Gastrocnemius medialis (tissue), 4 donors: Measurements from ENCODE around the gene RPS6KC1.

Source experiments
- POLR2A ChIP-seq, 2 donors: fragments of 450-650 bp; IDR thresholded peaks; one replicate each; pipeline ENCODE4 v1.6.1; 2017; ENCODE audit warnings: antibody characterized with exemption in 2 of 2, mild to moderate bottlenecking in 2 of 2, moderate library complexity in 2 of 2
- TF ChIP-seq, protein P1 (sequence below), 5 experiments: fragments of 450-650 bp in 3 of 5; fragments of 200-600 bp in 2 of 5; sonication (generic) in 2 of 5; IDR thresholded peaks in 4 of 5; conservative IDR thresholded peaks in 1 of 5; 1 replicate in 4 of 5; 2 replicates in 1 of 5; pipeline ENCODE4 v1.5.1; 2016 to 2019; ENCODE audit warnings: antibody characterized with exemption in 5 of 5, mild to moderate bottlenecking in 3 of 5, moderate library complexity in 3 of 5

DNA sequence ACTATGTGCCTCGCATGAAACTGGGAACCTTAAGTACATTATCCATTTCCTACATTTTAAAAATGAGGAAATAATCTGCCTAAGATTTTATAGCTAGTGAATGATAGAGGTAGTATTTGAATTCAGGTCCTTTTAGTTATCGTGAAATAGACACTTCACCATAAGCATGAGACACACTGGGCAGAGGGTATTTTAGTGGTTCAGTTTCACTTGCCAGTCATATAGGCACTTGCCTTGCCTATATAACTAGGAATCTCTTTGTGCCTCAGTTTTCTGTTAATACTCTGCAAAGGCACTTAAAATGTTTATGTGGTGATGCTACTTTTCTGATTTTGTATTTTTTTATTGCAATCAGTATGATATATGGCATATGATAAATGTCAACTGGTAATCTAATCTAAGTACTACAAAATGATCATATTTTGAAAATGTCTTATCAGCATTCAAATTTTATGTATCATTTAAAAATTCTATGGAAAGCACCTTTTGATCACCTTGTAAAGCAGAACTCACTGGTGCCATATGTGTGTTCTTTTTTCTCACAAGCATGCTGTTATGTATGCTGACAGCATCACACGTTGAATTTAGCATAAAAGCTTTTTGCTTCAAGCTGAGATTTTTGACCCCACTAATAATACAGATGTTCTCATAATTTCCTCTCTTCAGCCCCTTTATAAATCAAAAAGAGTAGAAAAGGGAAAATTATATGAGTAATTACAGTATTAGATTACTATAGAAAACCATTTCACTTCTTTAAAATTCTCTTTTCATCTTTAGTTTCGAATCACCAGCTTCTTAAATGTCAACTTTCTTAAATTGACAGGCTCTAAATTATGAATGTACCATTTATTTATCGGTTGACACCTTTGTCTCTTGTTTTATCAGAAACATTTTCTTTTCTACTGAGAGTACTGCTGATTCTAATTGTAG lies 52.6 kb downstream of the RPS6KC1 start:
- TF ChIP-seq, protein P1, sequence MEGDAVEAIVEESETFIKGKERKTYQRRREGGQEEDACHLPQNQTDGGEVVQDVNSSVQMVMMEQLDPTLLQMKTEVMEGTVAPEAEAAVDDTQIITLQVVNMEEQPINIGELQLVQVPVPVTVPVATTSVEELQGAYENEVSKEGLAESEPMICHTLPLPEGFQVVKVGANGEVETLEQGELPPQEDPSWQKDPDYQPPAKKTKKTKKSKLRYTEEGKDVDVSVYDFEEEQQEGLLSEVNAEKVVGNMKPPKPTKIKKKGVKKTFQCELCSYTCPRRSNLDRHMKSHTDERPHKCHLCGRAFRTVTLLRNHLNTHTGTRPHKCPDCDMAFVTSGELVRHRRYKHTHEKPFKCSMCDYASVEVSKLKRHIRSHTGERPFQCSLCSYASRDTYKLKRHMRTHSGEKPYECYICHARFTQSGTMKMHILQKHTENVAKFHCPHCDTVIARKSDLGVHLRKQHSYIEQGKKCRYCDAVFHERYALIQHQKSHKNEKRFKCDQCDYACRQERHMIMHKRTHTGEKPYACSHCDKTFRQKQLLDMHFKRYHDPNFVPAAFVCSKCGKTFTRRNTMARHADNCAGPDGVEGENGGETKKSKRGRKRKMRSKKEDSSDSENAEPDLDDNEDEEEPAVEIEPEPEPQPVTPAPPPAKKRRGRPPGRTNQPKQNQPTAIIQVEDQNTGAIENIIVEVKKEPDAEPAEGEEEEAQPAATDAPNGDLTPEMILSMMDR (IDR thresholded peaks at IDR 0.05 in 4 of 5, conservative IDR thresholded peaks at IDR 0.05 in 1 of 5): no peak
- no peak for TF ChIP-seq POLR2A (IDR thresholded peaks at IDR 0.05)
